GM11168 (cell line): Measurements from ENCODE around the gene GPR3.

ENCODE experiments used
- in situ Hi-C: fragments of 300-500 bp; cut with MboI; formaldehyde crosslinking; loops from one replicate; pipeline ENCODE4 v1.12.0; 2022; ENCODE audit warnings: low sequenced_read_pairs; ENCODE audit not compliant: unreplicated experiment

GPR3 gene

DNA sequence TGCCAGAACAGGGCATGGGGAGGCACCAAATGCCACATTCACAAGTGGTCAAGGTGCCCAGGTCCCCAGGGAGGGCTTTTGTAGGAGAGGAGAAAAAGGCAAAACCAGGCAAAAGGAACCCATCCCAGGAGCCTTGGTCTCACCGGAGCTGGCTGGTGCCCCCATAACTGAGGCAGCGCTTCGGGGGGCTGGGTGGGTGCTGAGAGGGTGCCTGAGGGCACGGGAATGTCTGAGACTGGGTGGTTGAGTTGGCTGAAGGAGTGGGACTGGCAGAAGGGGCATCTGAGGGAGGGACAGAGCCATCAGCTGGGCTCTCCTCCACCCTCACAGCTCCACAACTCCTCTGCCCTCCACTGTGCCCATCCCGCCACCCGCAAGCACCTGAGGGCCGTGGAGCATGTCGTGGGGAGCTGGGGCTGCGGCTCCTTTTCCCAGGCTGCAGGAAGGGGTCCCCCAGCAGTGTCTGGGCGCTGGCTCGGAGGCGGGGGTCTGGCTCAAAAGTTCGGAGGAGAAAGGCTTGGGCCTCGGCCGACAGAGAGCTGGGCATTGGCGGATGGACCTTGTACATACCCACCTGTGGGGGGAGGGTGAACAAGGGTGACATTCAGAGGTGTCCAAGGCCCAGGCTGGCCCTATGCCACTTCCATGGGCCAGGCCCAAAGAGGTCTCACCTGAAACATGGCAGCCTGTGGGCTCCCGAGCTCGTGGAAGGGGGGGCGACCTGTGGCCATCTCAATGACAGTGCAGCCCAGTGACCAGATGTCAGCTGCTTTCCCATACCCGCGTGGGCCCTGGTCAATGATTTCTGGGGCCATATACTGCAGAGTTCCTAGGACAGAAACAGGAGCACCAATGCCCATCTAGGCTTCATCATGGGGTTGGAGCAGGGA lies 34.1 kb upstream of the GPR3 start:
- in situ Hi-C loops: no loop called here

DNA sequence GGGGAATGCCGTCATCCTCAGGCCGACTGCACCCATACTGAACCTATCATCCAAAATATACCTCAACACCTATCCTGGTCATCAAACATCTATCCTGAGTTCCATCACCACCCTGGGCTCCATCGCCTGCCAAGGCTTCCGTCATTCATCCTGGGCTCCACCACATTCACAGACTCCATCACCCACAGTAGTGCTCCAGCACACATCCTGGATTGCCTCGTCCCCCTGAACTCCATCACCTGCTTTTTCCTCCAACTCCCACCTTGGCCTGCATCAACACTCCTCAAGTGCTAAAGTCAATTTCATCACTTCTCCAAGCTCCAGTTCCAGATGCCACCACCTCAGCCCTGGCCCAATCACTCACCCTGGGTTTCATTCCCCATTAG lies 33.5 kb upstream of the GPR3 start:
- in situ Hi-C loops: no loop called here

DNA sequence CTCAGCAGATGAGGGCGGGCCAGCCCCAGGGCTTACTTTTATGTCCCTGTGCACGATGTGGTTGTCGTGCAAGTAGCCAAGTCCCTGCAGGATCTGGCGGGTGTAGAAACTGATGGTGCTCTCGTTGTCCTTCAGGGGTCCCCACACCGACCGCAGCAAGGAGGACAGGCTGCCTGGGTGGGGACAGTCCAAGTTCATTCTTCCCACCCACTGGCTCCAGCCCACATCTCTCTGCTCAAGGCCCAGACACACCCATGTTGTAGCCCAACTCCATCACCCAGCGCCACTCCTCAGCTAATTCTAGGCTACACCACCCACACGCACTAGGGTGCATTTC lies 32.6 kb upstream of the GPR3 start:
- in situ Hi-C loops: no loop called here

DNA sequence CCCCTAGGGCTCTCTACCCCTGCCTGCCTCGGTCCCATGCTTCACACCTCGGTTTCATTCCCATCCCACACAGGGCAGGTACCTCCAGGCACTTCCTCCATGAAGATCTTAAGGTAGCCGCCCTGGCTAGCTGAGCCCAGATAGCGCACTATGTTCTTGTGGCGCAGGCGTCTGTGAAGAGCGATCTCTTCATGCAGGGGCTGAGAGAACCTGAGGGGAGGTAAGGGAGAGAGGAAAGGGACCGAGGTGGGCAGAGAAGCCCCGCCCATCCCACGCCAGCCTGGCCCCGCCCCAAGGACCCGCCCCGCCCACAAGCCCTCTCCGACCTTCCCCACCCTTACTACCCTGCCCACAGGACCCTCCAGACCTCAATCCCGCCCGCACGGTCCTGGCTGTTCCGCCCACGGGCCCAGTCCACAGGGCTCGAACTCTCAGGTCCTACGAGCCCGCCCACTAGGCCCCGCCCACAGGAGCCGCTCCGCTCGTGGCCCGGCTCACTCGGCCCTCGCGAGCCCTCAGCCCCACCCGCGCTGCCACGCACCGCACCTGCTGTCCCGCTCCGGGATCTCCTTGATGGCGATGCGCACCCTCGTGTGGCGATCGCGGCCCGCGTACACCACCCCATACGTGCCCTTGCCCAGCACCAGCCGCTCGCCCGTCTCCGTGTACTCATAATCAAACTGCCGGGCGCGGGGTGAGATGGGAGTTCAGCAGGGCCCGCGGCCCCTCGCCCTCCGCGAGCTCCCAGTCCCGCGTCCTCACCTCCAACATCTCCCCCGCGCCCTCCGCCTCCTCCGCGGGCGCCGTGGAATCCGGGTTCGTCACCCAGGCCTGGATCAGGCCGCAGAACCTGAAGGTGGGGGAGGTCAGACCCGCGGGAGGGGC lies 32.0 kb upstream of the GPR3 start:
- in situ Hi-C loops: no loop called here

DNA sequence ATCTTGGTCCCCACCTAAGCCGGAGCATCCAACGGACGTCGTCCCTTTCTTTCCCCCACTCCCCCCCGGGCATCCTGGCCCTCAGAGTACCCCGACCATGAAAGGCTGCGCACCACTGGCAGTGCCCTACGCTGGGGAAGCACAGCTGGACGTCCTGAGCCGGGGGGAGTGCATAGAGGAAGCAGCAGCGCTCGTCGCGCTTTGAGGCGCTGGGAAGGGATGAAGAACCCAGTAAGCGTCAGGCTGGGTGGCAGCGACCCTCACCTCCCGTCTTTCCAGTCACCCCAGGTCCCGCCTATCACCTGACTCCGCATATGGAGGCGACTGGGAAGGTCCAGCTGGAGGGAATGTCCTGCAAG lies 31.4 kb upstream of the GPR3 start:
- in situ Hi-C loops: no loop called here

DNA sequence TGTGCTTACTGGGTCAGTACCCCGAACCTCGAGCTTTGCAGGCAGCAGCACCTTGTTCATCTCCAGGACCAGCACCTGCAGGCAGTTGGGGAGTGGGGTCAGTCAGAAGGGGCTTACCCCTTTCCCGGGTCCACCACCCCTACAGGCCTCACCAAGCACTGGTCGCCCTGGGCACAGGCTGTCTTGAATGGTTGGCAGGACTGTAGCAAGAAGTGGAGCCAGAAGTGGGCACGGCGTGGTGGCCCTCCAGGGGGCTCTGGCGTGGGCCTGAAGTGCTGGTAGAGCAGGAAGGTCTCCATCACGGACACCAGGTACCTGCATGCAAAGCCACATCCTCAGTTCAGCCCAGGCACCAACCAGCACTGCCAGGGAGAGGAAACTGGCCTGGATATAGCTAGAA lies 30.9 kb upstream of the GPR3 start:
- in situ Hi-C loops: no loop called here

DNA sequence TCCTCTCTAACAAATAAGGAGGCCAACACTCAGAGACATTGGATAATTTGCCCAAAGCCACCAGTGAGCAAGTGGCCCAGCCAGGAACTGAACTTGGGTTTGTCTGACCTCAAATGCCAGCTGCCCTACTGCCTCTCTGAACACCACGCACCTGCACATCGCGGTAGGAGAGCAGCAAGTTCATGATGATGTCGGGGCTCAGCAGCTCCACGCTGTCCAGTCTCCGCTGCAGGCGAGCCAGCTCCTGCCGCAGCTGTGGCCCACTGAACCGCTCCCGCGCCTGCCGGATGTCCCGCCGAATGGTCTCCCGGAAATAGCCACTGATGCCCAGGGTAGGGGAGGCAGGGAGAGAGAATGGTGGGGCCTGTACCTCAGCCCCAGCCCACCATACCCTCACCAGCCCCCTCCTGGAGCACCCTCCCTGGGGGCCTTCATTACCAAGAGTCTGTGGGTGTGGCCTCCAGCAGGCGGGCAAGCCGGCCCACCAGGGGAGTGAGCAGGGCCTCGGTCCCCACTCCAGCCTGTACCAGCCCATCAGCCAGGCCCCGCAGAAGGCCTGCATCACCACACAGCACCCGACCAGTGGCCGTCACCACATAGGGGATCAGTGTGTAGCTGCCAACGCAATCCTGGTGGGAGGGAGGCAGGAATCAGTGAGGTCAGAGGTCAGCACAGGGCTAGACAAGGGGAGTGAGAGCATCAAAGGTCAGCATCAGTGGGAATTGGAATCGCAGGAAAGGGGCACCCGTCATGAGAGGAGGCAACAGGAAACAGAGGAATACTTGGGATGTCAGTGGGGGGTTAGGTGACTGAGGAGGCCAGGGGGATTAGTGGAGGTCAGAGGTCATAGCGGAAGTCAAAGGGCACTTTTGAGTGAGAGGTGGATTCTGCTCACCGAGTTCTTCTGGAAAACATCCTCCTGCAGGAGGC lies 28.4 kb upstream of the GPR3 start:
- in situ Hi-C loops: no loop called here

DNA sequence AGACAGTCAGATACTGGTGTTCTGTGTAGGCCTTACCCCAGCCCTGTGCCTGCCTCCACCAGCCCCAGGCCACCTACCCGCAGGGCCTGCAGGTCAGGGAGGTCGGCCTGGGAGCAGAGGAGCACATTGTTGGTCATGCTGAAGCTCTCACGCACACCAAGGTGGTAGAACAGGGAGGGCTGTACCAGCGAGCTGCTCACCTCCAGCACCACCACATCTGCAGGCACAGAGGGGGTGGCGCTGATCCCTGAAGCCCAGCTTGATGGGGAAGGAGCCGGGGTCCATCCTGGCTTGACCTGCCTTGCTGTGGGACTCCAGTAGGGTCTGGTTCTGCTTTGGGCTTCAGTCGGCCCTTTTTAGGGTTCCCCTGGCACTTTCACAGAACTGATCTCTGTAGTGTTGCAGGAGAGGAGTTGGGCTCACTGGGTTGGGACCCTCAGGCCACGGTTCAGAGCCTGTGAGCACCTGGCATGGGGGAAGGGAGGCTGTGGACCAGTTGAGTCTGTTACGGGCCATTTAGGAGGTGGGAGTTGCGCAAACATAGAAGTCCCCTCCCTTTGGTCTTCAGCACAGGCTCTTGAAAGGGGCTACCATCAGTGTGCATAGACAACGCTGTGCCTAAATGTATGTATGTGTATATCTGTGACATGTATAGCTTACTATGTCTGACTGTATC lies 27.6 kb upstream of the GPR3 start:
- in situ Hi-C loops: no loop called here

DNA sequence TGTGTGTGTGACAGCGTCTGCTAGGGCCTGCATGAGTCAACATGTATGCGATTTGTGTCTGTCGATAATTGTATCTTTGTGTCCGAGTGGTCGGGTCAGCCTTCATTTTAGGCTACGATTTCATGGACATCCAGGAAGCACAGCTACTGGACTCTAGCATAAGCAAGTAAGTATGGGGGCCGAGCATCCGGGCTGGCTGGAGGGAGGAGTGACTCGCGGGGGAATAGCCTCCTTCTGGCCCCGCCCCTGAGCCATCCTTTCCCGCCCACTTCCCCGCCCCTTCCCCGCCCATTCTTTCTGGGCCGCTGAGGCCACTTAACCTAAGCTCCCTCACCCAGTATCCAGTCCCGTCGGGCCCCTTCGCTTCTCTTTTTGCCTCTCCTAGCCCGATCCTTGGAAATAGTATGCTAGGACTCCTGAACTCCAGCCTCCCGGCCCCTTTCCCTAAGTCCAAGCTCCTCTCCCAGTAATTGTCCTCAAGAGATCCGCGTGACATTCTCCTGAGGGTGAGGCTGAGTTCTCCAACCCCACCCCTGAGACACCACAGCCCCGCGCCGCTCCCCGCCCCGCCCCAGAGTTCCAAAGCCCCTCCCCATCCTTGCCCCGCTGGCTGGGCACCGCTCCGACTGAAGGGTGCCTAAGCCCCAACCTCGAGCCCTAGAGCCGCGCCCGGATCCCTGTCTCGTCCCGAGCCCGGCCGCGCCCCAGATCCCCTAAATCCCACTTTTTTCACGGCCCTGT lies 26.9 kb upstream of the GPR3 start:
- in situ Hi-C loops: no loop called here

DNA sequence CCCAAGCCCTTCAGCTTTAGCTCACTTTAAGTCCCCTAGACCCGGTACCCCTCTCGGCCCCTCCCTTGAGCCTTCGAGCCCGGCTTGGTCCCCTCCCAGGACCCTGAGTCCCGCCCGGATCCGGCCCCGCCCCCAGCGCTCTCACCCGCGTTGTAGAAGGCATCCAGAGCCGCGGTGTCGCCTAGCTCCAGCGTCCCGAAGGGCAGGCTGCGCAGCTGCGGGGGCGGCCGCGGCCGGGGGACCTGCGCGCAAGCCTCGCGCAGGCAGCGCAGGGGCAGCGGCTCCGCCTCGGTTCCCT lies 26.4 kb upstream of the GPR3 start:
- in situ Hi-C loops: no loop called here

DNA sequence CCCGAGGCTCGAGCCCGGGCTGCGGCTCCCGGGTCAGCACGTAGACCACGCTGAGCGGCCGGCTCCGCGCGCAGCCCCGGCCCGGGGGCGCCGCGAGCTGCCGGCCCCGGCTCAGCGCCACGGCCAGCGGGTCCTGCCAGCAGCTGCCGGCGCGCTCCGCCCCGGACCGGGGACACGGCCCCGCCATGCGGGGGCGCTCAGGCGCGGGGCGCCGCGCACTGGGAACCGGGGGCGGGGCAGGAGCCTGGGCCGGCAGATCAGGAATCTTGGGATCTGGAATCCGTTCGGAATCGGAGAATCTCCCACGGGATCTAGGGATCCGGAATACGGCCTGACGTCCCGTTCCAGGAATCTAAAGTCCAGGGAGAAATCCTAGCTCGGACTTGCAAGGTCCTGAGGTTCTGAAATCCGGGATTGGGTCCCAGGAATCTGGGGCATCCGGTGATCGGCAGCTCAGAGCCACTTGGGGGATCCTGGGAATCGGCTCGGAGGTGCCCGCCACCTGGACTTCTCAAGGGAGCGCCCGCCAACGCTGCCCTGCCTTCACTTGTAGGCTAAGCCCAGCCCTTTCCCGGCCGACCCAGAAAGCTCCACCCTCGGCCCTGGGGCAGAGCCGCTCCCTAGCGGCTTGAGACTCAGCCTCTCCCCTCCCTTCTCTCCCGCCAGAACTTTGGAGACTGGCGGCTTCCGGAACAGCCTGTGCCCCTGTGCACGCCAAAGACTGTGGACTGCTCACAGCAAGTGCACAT lies 25.8 kb upstream of the GPR3 start, which contains the start of gene MAP3K6:
Gene MAP3K6 (minus strand): TSS at position 551 of the 749 bp plus-strand sequence. CDS start 364 bp downstream, at position 187.
- in situ Hi-C loops: no loop called here

DNA sequence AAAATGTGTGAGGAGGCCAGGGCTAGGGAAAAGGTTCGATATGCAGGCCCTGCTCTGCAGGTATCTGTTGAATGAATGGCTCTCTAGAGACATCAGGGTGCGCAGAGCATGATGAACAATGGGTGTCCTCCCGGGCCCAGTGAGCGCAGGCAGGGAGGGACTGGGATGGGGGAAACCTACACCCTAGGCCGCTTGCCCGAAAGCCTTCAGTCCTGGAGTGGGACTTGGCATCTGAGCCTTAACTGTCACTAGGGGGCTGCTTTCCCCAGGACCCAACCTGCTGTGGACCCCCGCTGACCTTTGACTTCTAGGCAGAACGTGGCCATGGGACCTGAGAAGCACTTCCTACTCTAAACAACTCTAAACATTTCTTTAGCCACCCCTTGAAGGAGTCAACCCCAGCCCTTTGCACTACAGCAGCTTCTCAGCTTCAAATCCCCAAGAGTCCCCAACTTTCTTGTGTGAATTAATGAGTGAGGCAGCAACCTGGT lies 25.2 kb upstream of the GPR3 start:
- in situ Hi-C loops: no loop called here

DNA sequence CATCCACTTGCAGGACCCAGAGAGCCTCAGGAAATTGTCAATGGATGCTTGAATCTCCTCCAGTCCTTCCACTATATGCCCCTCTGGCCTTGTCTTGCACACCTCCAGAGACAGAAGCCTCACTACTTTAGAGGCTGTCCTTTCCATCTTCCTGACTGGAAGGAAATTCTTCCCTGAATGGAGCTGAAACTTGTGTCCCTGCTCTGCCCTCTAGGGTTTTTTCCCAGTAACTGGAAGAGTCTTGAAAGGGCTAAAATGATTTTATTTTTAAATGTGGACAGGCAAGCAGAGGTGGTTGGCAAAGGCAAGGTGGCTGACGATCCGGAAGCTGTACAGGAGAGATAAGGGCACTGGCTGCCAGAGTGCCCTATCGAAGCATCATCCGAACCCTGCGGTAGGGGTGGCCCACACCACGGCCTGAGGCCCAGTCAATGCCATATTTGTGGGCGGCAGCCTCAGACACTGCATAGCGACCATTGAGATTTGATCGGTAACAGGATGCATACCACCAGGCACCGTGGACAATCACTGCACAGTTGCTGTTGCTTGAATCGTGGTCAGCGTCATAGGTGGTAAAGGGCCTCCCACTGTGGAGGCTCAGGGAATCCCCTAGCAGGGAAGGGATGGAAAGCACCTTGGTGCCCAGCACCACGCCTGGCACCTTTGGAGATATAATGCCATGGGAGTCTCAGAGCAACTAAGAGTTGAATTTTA lies 23.4 kb upstream of the GPR3 start:
- in situ Hi-C loops: no loop called here

DNA sequence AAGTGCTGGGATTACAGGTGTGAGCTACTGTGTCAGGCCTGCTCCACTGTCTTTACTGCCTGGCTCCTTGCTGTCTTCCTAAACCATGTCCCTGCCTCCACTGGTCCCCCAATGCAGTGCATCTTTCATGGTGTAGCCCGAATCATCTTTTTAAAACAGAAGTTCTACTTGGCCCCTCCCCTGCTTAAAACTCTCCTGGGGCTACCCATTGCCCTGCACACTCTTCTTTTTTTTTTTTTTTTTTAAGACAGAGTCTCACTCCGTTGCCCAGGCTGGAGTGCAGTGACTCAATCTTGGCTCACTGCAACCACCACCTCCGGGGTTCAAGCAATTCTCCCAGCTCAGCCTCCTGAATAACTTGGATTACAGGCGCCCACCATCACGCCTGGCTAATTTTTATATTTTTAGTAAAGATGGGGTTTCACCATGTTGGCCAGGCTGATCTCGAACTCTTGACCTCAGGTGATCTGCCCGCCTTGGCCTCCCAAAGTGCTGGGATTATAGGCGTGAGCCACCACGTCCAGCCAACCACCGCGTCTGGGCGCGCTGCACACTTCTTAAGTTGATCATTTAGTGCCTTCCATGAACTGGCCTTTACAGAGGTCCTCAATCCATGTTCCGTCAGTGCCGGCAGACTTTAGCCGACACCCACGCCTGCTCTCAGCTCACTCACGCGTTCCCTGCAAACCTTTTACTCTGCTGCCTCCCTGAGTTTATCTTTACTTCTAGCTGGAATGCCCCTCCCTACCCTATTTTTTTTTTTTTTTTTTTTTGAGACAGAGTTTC lies 20.2 kb upstream of the GPR3 start:
- in situ Hi-C loops: no loop called here

DNA sequence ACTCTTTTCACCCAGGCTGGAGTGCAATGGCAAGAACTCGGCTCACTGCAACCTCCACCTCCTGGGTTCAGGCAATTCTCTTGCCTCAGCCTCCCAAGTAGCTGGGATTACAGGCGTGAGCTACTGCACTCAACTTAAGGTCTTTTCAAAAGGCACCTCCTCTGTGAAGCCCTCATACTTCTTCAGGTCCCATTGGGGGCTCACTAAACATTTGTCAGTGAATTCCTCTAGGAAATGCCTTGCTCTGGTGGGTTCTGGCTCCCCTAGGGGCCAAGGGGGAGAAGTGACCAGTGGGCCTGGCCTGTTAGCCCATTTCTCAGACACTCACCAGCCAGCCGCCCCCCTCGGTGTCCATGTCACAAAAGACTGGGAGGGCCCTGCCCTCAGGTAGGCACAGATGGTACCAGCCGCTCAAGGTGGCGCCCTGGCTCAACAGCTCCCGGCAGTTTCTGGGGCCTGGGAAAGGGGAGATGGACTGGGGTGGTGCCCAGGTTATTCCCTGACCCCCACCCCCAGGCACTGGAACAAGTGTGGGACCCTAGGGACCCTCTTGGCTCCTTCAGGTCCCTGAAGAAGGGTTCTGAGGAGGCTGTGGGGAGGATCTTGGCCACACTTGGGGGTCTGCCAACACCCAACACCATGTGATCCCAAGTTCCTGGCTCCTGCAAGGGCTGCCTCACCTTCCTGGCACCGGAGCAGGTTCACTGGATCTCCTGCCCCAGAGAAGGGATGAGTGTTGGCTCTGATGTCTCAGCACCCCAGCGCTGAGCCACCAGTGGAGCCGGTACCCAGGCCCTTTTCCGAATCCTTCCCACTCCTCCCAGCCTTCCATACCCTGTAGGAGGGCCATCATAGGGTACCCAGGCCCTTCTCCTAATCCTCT lies 19.4 kb upstream of the GPR3 start:
- in situ Hi-C loops: no loop called here

DNA sequence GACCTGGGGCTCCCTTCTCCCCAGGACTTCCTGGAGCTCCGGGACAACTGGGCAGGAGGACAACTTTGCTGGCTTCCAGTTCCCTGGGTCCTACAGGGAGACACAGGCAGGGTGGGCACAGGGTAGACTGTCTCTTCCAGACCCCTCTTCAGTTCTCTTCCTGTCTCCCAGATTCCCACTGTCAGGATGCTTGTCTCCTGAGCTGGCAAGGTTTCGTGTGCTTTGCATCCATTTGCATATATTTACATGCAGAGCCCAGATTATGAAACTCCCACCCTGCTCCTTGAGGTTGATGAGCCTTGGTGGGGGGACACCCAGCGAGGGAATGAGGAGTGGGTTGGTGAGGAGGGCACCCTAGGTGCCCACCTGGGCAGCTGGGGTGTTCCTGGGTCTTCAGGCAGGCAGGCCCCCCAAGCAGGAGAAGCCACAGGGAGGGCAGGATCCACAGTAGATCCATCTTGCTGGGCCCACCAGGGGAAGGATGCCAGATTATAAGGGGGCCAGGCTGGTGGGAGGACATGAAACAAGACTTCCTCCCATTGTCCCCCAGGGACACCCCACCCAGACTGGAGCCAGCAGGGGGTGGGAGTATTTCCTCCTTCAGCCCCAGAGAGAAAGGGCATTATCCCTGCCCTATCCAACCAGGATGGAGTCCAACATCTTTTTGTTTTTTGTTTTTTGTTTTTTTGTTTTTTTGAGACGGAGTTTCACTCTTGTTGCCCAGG lies 17.9 kb upstream of the GPR3 start, which contains the start of gene FCN3:
Gene FCN3 (minus strand): TSS at position 463 of the 725 bp plus-strand sequence. CDS start 6 bp downstream, at position 457.
- in situ Hi-C loops: no loop called here
